Memory B cell (primary cell): ENCODE data around the gene KCNJ6.

Experiments used
- ATAC-seq: fragments of 150-1000 bp; cut with Tn5 transposase; 2 replicates; pipeline ENCODE4 v1.10.0; 2021; ENCODE audit warnings: low read depth, mild to moderate bottlenecking, moderate library complexity
- DNase-seq, 2 donors: peaks; one replicate each; pipeline ENCODE4 v3.0.0; 2022; ENCODE audit warnings: low spot score in 2 of 2
- H3K27ac Mint-ChIP-seq: one replicate; pipeline ENCODE4 v1.8.0; 2022; ENCODE audit warnings: mild to moderate bottlenecking, moderate library complexity, mixed read lengths
- H3K27me3 Mint-ChIP-seq: one replicate; pipeline ENCODE4 v1.8.0; 2022; ENCODE audit warnings: mixed read lengths
- H3K36me3 Mint-ChIP-seq: one replicate; pipeline ENCODE4 v1.8.0; 2022; ENCODE audit warnings: mild to moderate bottlenecking, mixed read lengths
- H3K4me1 Mint-ChIP-seq: one replicate; pipeline ENCODE4 v1.8.0; 2022; ENCODE audit warnings: mixed read lengths
- H3K4me3 Mint-ChIP-seq: one replicate; pipeline ENCODE4 v1.8.0; 2022; ENCODE audit warnings: mild to moderate bottlenecking, moderate library complexity, mixed read lengths
- H3K9me3 Mint-ChIP-seq: one replicate; pipeline ENCODE4 v1.8.0; 2022; ENCODE audit warnings: mixed read lengths

KCNJ6 gene

GRCh38 chr21:37916310-37917051, at the start of gene KCNJ6:
KCNJ6 (minus strand) TSS chr21:37916457; CDS start chr21:37840682, 75,775 bp downstream.
- Mint-ChIP-seq H3K27me3 (peaks cover 28% of the 10 kb centered on the region), H3K27ac (no peak within 1 kb of the TSS), H3K4me3 (no peak within 1 kb of the TSS), H3K4me1 (peaks cover 7% of the 10 kb centered on the region), H3K36me3 (peaks cover 3% of the 10 kb centered on the region), H3K9me3 (peaks cover 4% of the 10 kb centered on the region)
- DNase-seq: no peak
- ATAC-seq: no peak

- ATAC-seq: no peak
- DNase-seq: no peak
Observed at GRCh38 chr21:37965088-37965805, 49.0 kb upstream of the KCNJ6 start.

GRCh38 chr21:37958537-37958936, 42.3 kb upstream of the KCNJ6 start:
- ATAC-seq: no peak
- no peaks in the 10 kb centered on the region for H3K36me3 Mint-ChIP-seq
- H3K4me1 Mint-ChIP-seq: no peaks in the 10 kb centered on the region
- DNase-seq: no peak
- H3K9me3 Mint-ChIP-seq: no peaks in the 10 kb centered on the region
- no peak overlapping the region for H3K4me3 Mint-ChIP-seq
- peaks cover 7% of the 10 kb centered on the region for H3K27me3 Mint-ChIP-seq
- H3K27ac Mint-ChIP-seq: no peak overlapping the region

More at GRCh38 chr21:37965088-37965805, 49.0 kb upstream of the KCNJ6 start:
- Mint-ChIP-seq H3K36me3 (no peaks in the 10 kb centered on the region), H3K4me1 (no peaks in the 10 kb centered on the region), H3K27ac (no peak overlapping the region), H3K27me3 (no peaks in the 10 kb centered on the region), H3K4me3 (no peak overlapping the region), H3K9me3 (no peaks in the 10 kb centered on the region)

GRCh38 chr21:37956772-37957171, 40.5 kb upstream of the KCNJ6 start:
- Mint-ChIP-seq H3K9me3 (no peaks in the 10 kb centered on the region), H3K27me3 (peaks cover 7% of the 10 kb centered on the region), H3K36me3 (no peaks in the 10 kb centered on the region), H3K4me1 (no peaks in the 10 kb centered on the region), H3K27ac (no peak overlapping the region), H3K4me3 (no peak overlapping the region)
- no peak for ATAC-seq
- no peak for DNase-seq

- Mint-ChIP-seq H3K9me3 (no peaks in the 10 kb centered on the region), H3K27ac (no peak overlapping the region), H3K36me3 (no peaks in the 10 kb centered on the region), H3K27me3 (peaks cover 1% of the 10 kb centered on the region), H3K4me3 (no peak overlapping the region), H3K4me1 (no peaks in the 10 kb centered on the region)
- DNase-seq: no peak
- no peak for ATAC-seq
Observed at GRCh38 chr21:37945036-37945435, 28.8 kb upstream of the KCNJ6 start.

- no peak for ATAC-seq
- H3K4me3 Mint-ChIP-seq: no peak overlapping the region
- H3K27ac Mint-ChIP-seq: no peak overlapping the region
Observed at GRCh38 chr21:37944496-37944895, 28.2 kb upstream of the KCNJ6 start.

GRCh38 chr21:37940691-37941090, 24.4 kb upstream of the KCNJ6 start:
- Mint-ChIP-seq H3K4me3 (no peak overlapping the region), H3K4me1 (no peaks in the 10 kb centered on the region), H3K36me3 (no peaks in the 10 kb centered on the region), H3K27ac (no peak overlapping the region), H3K27me3 (no peaks in the 10 kb centered on the region), H3K9me3 (peaks cover 2% of the 10 kb centered on the region)
- DNase-seq: no peak
- ATAC-seq: no peak

More at GRCh38 chr21:37944496-37944895, 28.2 kb upstream of the KCNJ6 start:
- H3K9me3 Mint-ChIP-seq: peaks cover 2% of the 10 kb centered on the region
- H3K4me1 Mint-ChIP-seq: no peaks in the 10 kb centered on the region
- H3K36me3 Mint-ChIP-seq: no peaks in the 10 kb centered on the region
- no peak for DNase-seq
- H3K27me3 Mint-ChIP-seq: peaks cover 1% of the 10 kb centered on the region

GRCh38 chr21:37939838-37940237, 23.6 kb upstream of the KCNJ6 start:
- Mint-ChIP-seq H3K27ac (no peak overlapping the region), H3K4me3 (no peak overlapping the region), H3K36me3 (no peaks in the 10 kb centered on the region), H3K9me3 (peaks cover 2% of the 10 kb centered on the region), H3K4me1 (no peaks in the 10 kb centered on the region), H3K27me3 (no peaks in the 10 kb centered on the region)
- DNase-seq (no peak), ATAC-seq (no peak)

GRCh38 chr21:37939251-37939650, 23.0 kb upstream of the KCNJ6 start:
- H3K9me3 Mint-ChIP-seq: peaks cover 5% of the 10 kb centered on the region
- H3K27ac Mint-ChIP-seq: no peak overlapping the region
- H3K36me3 Mint-ChIP-seq: no peaks in the 10 kb centered on the region
- DNase-seq (no peak), ATAC-seq (no peak)
- no peak overlapping the region for H3K4me3 Mint-ChIP-seq
- no peaks in the 10 kb centered on the region for H3K4me1 Mint-ChIP-seq
- no peaks in the 10 kb centered on the region for H3K27me3 Mint-ChIP-seq

- no peak for DNase-seq
- ATAC-seq: no peak
- H3K4me1 Mint-ChIP-seq: no peaks in the 10 kb centered on the region
- no peak overlapping the region for H3K27ac Mint-ChIP-seq
- peaks cover 11% of the 10 kb centered on the region for H3K9me3 Mint-ChIP-seq
- H3K36me3 Mint-ChIP-seq: no peaks in the 10 kb centered on the region
- no peak overlapping the region for H3K4me3 Mint-ChIP-seq
- H3K27me3 Mint-ChIP-seq: no peaks in the 10 kb centered on the region
Observed at GRCh38 chr21:37937668-37938067, 21.4 kb upstream of the KCNJ6 start.

GRCh38 chr21:37936010-37936785, 19.9 kb upstream of the KCNJ6 start:
- H3K36me3 Mint-ChIP-seq: no peaks in the 10 kb centered on the region
- H3K9me3 Mint-ChIP-seq: peaks cover 11% of the 10 kb centered on the region
- no peaks in the 10 kb centered on the region for H3K4me1 Mint-ChIP-seq
- DNase-seq (no peak), ATAC-seq (no peak)
- no peak overlapping the region for H3K27ac Mint-ChIP-seq
- no peaks in the 10 kb centered on the region for H3K27me3 Mint-ChIP-seq
- no peak overlapping the region for H3K4me3 Mint-ChIP-seq

GRCh38 chr21:37932936-37933335, 16.7 kb upstream of the KCNJ6 start:
- DNase-seq: no peak
- Mint-ChIP-seq H3K36me3 (no peaks in the 10 kb centered on the region), H3K4me3 (no peak overlapping the region), H3K4me1 (no peaks in the 10 kb centered on the region), H3K27ac (no peak overlapping the region), H3K27me3 (no peaks in the 10 kb centered on the region), H3K9me3 (peaks cover 10% of the 10 kb centered on the region)
- no peak for ATAC-seq

- Mint-ChIP-seq H3K4me3 (no peak overlapping the region), H3K27ac (no peak overlapping the region), H3K27me3 (peaks cover 5% of the 10 kb centered on the region), H3K9me3 (peaks cover 5% of the 10 kb centered on the region), H3K36me3 (no peaks in the 10 kb centered on the region), H3K4me1 (no peaks in the 10 kb centered on the region)
- ATAC-seq: no peak
- DNase-seq: no peak
Observed at GRCh38 chr21:37927711-37928110, 11.5 kb upstream of the KCNJ6 start.

GRCh38 chr21:37921091-37921490, 4.8 kb upstream of the KCNJ6 start:
- no peaks in the 10 kb centered on the region for H3K4me1 Mint-ChIP-seq
- H3K36me3 Mint-ChIP-seq: no peaks in the 10 kb centered on the region
- ATAC-seq: no peak
- no peak overlapping the region for H3K4me3 Mint-ChIP-seq
- H3K27me3 Mint-ChIP-seq: peaks cover 13% of the 10 kb centered on the region
- H3K27ac Mint-ChIP-seq: no peak overlapping the region
- DNase-seq: no peak
- H3K9me3 Mint-ChIP-seq: peaks cover 4% of the 10 kb centered on the region
